Measurements from ENCODE around the gene INPP5A.
"Not testable (repeated sequence)": the region's sequence is repeated elsewhere in the genome, so short reads cannot be mapped to it uniquely, and the experiment has no call there.

GRCh38 chr10:132572946-132573345 lies 35.4 kb downstream of the INPP5A start:
- not testable (repeated sequence) for TF ChIP-seq POLR2A (IDR thresholded peaks at IDR 0.05; ENCODE audit: low read length); GATA1 (IDR thresholded peaks at IDR 0.05; ENCODE audit: low read depth, low read length)

Measured in erythroblast (primary cell).